Measurements from ENCODE around the gene FASLG.

DNA sequence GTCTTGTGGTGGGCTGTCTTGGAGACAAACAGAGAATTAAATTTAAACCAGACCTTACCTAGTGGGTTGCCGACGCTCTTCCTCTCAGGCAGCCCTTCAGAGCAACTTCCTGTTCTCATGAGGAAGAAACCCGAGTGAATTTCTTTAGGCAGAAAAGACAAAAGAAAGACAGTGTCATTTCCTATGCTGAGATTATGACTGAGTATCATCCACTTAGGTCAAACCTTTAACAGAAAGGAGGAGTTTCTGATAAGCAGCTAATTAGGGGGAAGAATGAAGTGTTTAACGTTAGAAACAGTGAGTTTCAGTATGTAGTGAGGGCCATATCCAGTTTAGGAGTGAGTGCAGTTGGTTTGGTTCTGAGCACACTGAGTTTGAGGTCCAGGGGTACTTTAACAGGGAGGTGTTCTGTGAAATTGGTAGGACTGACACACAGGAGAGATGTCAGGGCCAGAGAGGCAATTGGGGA, 38.7 kb downstream of the FASLG start:
- TF ChIP-seq, protein P1, sequence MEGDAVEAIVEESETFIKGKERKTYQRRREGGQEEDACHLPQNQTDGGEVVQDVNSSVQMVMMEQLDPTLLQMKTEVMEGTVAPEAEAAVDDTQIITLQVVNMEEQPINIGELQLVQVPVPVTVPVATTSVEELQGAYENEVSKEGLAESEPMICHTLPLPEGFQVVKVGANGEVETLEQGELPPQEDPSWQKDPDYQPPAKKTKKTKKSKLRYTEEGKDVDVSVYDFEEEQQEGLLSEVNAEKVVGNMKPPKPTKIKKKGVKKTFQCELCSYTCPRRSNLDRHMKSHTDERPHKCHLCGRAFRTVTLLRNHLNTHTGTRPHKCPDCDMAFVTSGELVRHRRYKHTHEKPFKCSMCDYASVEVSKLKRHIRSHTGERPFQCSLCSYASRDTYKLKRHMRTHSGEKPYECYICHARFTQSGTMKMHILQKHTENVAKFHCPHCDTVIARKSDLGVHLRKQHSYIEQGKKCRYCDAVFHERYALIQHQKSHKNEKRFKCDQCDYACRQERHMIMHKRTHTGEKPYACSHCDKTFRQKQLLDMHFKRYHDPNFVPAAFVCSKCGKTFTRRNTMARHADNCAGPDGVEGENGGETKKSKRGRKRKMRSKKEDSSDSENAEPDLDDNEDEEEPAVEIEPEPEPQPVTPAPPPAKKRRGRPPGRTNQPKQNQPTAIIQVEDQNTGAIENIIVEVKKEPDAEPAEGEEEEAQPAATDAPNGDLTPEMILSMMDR (IDR thresholded peaks at IDR 0.05; ENCODE audit: poor library complexity), result no peak
- no peak for TF ChIP-seq EZH2 (IDR thresholded peaks at IDR 0.05; ENCODE audit: borderline replicate concordance)

Measured in hepatocyte (in vitro differentiated cells).